ENCODE measurements around the gene QKI. TPM values are rescaled to one million over a fixed set of nuclear protein-coding genes. Genes with fewer than 3 reads are reported as not detected.

The QKI gene
- total RNA-seq, 2 donors from 2014 or later, result 366 to 434 TPM

GRCh38 chr6:163543321-163543720 is 128.8 kb downstream of the QKI start:
- DNase-seq (ENCODE audit: low spot score), result no peak
- Histone ChIP-seq H3K4me1 (peaks cover 0 to 61% of the 10 kb centered on the region in 2 donors), H3K27ac (no peak overlapping the region), H3K9me3 (no peaks in the 10 kb centered on the region), H3K4me3 (no peak overlapping the region), H3K27me3 (no peaks in the 10 kb centered on the region), H3K36me3 (no peaks in the 10 kb centered on the region)
- no peak for TF ChIP-seq CTCF (IDR thresholded peaks at IDR 0.05)

GRCh38 chr6:163545370-163545769 is 130.9 kb downstream of the QKI start:
- Histone ChIP-seq H3K27me3 (no peaks in the 10 kb centered on the region), H3K4me3 (no peak overlapping the region), H3K9me3 (no peaks in the 10 kb centered on the region), H3K36me3 (no peaks in the 10 kb centered on the region), H3K4me1 (peaks cover 0 to 54% of the 10 kb centered on the region in 2 donors), H3K27ac (no peak overlapping the region)
- no peak for TF ChIP-seq CTCF (IDR thresholded peaks at IDR 0.05)
- no peak for DNase-seq (ENCODE audit: low spot score)

- DNase-seq (ENCODE audit: low spot score), result no peak
- Histone ChIP-seq H3K27ac (peak overlapping the region in 1 of 2 donors; percentile 55), H3K27me3 (no peaks in the 10 kb centered on the region), H3K9me3 (no peaks in the 10 kb centered on the region), H3K4me3 (no peak overlapping the region), H3K4me1 (peaks cover 0 to 49% of the 10 kb centered on the region in 2 donors), H3K36me3 (no peaks in the 10 kb centered on the region)
- TF ChIP-seq CTCF (IDR thresholded peaks at IDR 0.05), result no peak
Observed at GRCh38 chr6:163547287-163547686, 132.8 kb downstream of the QKI start.

GRCh38 chr6:163548624-163549023 is 134.1 kb downstream of the QKI start:
- DNase-seq (ENCODE audit: low spot score), result no peak
- no peak for TF ChIP-seq CTCF (IDR thresholded peaks at IDR 0.05)
- peak overlapping the region; percentile 13 to 49 for H3K27ac ChIP-seq
- H3K9me3 ChIP-seq, result no peaks in the 10 kb centered on the region
- no peak overlapping the region for H3K4me3 ChIP-seq
- H3K4me1 ChIP-seq, result peaks cover 0 to 43% of the 10 kb centered on the region in 2 donors
- H3K36me3 ChIP-seq, result no peaks in the 10 kb centered on the region
- no peaks in the 10 kb centered on the region for H3K27me3 ChIP-seq

- Histone ChIP-seq H3K4me1 (peaks cover 0 to 41% of the 10 kb centered on the region in 2 donors), H3K36me3 (peaks cover 9% of the 10 kb centered on the region), H3K27me3 (no peaks in the 10 kb centered on the region), H3K9me3 (no peaks in the 10 kb centered on the region), H3K4me3 (no peak overlapping the region), H3K27ac (peak overlapping the region in 1 of 2 donors; percentile 12)
- no peak for TF ChIP-seq CTCF (IDR thresholded peaks at IDR 0.05)
- DNase-seq (ENCODE audit: low spot score), result no peak
Observed at GRCh38 chr6:163554032-163554431, 139.5 kb downstream of the QKI start.

- Histone ChIP-seq H3K36me3 (peaks cover 9% of the 10 kb centered on the region), H3K27ac (peak overlapping the region in 1 of 2 donors; percentile 4)
Observed at GRCh38 chr6:163554663-163555062, 140.1 kb downstream of the QKI start.

More at GRCh38 chr6:163554663-163555062, 140.1 kb downstream of the QKI start:
- TF ChIP-seq CTCF (IDR thresholded peaks at IDR 0.05), result peak in 1 of 2 donors; percentile 63
- Histone ChIP-seq H3K9me3 (no peaks in the 10 kb centered on the region), H3K4me3 (no peak overlapping the region), H3K4me1 (peaks cover 0 to 37% of the 10 kb centered on the region in 2 donors), H3K27me3 (no peaks in the 10 kb centered on the region)
- DNase-seq (ENCODE audit: low spot score), result peak; percentile 71
